GM21526 (cell line): ENCODE data around the gene CFAP92.
"Not testable (repeated sequence)": the region's sequence is repeated elsewhere in the genome, so short reads cannot be mapped to it uniquely, and the experiment has no call there.

Experiments used
- ATAC-seq: cut with Tn5 transposase; IDR thresholded peaks from one replicate; pipeline ENCODE4 v1.9.1; 2021; ENCODE audit warnings: moderate library complexity; ENCODE audit not compliant: unreplicated experiment, low FRiP score

Gene CFAP92

DNA sequence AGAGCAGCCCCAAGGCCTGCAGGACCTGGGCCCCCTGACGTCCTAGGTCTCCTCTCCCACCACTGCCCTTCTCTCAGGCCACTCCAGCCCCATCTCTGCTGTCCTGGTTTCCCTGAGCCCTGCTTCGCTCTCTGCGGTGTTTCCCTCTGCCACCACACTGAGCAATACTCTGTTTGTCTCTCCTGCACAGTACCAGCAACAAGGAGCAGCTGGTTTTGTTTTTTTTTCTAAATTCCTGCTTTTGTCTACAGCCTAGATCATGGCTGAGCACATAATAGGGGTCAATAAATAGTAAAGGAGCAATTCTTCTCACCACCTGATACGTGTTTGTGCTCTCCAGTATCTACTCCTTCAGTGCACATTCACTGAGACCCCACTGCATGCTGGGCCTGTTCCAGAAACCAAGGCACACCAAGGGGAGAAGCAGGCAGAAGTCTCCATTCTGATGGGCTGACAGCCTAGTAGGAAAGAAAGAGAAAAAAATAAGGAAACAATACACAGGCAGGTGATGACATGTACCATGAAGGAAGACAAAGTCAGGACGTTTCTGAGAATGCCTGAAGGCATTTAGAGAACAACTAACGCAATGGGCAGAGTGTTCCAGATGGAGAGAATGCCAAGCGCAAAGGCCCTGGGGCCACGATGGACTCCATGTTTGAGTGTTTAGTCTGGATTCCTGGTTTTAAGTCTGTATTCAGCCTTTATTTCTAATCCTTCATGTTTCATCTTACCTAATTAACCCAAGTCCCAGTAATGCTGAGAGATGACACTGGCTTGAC lies 120.4 kb downstream of the CFAP92 start:
- no peak for ATAC-seq

GRCh38 chr3:128872744-128873143 lies 121.1 kb downstream of the CFAP92 start:
- no peak for ATAC-seq

DNA sequence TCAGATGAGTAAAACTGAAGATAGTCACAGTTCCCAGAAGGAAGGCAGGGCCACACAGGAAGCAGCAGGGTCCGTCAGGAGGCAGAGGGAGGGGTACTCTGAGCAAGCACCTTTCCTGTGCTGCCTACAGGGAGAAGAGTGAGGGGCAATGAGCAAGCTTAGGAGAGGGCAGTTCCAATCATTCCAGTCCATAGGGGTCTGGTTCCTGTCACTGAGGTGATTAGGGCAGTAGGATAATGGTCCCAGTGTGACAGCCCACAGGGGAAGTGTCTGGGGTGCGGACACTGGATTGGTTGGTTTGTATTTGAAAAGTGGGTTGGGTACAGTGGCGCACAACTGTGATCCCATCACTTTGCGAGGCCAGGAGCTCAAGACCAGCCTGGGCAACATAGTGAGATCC lies 121.6 kb downstream of the CFAP92 start:
- no peak for ATAC-seq

DNA sequence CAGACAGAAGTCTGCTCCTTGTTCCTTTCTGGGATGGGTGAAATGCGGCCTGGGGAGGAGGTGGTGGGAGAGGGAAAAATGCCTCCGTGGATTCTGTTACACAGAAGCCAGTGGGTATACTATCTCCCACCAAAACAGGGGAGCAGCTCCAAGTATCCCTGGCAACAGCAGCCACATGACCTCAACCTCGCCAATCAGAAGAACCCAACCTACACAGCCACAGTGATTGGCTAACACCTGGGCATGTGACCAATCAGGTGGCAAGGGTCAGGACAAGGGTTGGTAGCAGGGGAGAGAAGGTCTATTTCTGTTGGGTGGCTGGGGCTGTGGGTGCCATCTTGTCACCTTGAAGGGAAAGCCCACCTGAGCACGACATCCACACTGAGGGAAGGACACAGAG lies 123.5 kb downstream of the CFAP92 start:
- no peak for ATAC-seq

DNA sequence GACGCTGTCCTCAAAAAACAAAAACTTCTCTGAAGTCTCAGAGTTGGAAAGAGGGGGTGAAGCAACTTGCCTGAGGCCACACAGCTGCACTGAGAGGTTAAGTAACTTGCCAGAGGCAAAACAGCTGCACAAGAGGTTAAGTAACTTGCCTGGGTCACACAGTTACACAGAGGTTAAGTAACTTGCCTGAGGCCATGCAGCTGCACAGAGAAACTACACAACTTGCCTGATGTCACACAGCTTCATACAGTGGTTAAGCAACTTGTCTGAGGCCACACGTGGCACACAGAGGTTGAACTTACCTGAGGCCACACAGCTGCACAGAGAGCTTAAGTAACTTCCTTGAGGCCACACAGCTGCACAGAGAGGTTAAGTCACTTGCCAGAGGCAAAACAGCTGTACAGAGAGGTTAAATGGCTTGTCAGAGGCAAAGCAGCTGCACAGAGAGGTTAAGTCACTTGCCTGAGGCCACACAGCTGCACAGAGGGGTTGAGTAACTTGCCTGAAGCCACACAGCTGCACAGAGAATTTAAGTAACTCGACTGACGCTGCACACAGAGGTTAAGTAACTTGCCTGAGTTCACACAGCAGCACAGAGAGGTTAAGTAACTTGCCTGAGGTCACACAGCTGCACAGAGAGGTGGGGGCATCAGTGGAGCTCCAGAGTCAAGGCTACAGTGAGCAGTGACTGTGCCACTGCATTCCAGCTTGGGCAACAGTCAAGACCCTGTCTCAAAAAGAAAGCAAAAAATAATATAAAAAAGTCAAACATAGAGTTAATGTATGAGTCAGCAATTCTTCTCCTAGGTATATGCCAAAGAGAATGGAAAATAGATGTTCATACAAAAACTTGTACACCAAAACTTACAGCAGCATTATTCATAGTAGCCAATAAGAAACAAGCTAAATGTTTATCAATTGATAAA lies 126.4 kb downstream of the CFAP92 start:
- ATAC-seq = no peak

DNA sequence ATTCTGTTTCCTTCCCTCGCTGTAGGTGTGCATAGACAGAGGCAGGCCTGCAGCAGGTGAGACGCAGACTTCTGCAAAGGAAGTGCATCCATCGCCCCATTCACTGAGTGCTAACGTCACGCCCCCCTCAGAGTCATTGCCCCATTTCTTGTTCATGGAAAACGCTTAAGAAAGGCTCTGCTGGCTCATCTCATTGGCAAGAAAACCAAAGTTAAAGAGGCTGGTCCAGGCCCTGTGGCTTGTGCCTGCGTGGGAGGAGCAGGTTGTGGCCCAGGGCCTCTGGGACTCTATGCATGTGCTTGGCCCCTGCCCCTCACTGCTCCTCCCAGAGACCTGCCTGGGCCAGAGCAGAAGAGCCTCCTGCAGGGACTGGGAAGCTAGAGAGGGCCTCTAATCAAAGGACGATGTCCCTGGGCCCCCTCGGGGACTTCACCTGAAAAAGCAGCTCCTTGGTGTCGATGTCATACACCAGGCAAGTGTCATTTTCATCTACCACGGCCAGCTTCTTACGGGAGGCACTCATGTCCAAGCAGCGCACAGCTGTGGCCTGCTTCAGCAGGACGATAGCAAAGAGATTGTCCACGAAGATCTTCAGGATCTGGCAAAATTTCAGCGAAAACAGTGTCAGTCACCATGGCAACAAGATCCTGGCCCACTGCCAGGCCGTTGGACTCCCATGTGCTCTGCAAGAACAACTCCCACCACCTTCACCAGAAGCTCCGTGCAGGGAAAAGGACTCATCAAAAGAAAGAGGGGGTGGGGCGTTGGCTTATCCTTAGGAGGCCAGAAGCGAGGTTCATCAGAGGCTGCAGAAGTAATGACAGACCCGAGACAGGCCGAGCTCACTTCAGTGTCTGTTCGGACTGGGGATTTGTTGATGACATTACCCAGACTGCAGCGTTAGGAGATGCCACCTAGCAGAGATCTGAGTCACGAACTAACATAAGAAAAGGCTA lies 128.7 kb downstream of the CFAP92 start:
- not testable (repeated sequence) for ATAC-seq

GRCh38 chr3:128864351-128864811 lies 129.5 kb downstream of the CFAP92 start:
- ATAC-seq = no peak

DNA sequence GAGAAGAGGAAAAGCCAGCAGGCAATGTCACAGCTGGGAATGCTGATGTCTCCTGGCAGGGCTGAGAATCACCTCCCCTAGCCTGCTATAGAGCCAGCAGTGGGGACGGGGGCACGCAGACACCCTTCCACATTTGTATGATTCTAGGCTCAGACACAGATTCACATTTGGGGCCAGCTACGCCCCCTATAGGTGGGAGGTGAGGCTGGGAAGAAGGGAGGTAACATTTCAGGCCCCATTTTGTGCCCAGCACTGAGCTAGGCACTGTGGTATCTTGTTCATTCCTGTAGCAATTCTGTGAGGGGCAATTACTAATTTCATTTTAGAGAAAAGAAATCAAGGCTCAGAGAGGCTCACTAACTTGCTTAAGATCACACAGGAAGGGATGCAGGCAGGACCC lies 130.3 kb downstream of the CFAP92 start:
- ATAC-seq = no peak

GRCh38 chr3:128861491-128861890 lies 132.4 kb downstream of the CFAP92 start:
- no peak for ATAC-seq
